Stomach (tissue), 4 donors: ENCODE measurements around the gene SYT12.

Experiments
- EP300 ChIP-seq: sonication (generic); formaldehyde crosslinking; IDR thresholded peaks from one replicate; pipeline ENCODE4 v1.6.1; 2017; ENCODE audit warnings: antibody characterized with exemption
- POLR2A ChIP-seq, 4 donors: fragments of 450-650 bp; IDR thresholded peaks; one replicate each; pipeline ENCODE4 v1.6.1; 2016; ENCODE audit warnings: antibody characterized with exemption in 4 of 4, control low read depth in 2 of 4, mild to moderate bottlenecking in 1 of 4, moderate library complexity in 1 of 4
- POLR2AphosphoS5 ChIP-seq, 3 donors: sonication (generic); formaldehyde crosslinking; IDR thresholded peaks; one replicate each; pipeline ENCODE4 v1.6.1; 2016; ENCODE audit warnings: antibody characterized with exemption in 3 of 3
- TF ChIP-seq, protein P1 (sequence below), 7 experiments: fragments of 450-650 bp in 4 of 7; fragments of 200-600 bp in 3 of 7; sonication (generic) in 3 of 7; IDR thresholded peaks; one replicate each; pipeline ENCODE4 v1.5.1; 2016 to 2019; ENCODE audit warnings: antibody characterized with exemption in 7 of 7, control low read depth in 2 of 7, mild to moderate bottlenecking in 1 of 7

GRCh38 chr11:67054346-67054835 lies 31.5 kb downstream of the SYT12 start:
- TF ChIP-seq POLR2AphosphoS5 (IDR thresholded peaks at IDR 0.05) (no peak), POLR2A (IDR thresholded peaks at IDR 0.05) (no peak), EP300 (no peak)
- TF ChIP-seq, protein P1, sequence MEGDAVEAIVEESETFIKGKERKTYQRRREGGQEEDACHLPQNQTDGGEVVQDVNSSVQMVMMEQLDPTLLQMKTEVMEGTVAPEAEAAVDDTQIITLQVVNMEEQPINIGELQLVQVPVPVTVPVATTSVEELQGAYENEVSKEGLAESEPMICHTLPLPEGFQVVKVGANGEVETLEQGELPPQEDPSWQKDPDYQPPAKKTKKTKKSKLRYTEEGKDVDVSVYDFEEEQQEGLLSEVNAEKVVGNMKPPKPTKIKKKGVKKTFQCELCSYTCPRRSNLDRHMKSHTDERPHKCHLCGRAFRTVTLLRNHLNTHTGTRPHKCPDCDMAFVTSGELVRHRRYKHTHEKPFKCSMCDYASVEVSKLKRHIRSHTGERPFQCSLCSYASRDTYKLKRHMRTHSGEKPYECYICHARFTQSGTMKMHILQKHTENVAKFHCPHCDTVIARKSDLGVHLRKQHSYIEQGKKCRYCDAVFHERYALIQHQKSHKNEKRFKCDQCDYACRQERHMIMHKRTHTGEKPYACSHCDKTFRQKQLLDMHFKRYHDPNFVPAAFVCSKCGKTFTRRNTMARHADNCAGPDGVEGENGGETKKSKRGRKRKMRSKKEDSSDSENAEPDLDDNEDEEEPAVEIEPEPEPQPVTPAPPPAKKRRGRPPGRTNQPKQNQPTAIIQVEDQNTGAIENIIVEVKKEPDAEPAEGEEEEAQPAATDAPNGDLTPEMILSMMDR (IDR thresholded peaks at IDR 0.05), result no peak
